ENCODE results near the gene ATP6V0E2.

ATP6V0E2 gene

GRCh38 chr7:149838224-149838991, 35.4 kb upstream of the ATP6V0E2 start, which contains the start of gene ZNF862:
TSS of gene ZNF862 (plus strand) at chr7:149838375. CDS start at chr7:149838612, 237 bp downstream.
- in situ Hi-C loops (cut with MboI; ENCODE audit: low sequenced_read_pairs) = no loop called here

- in situ Hi-C loops (cut with MboI; ENCODE audit: low sequenced_read_pairs) = no loop called here
These were observed 34.8 kb upstream of the ATP6V0E2 start for GRCh38 chr7:149838992-149839408.

GRCh38 chr7:149839933-149840332, 33.8 kb upstream of the ATP6V0E2 start:
- in situ Hi-C loops (cut with MboI; ENCODE audit: low sequenced_read_pairs) = no loop called here

GRCh38 chr7:149843566-149843965, 30.2 kb upstream of the ATP6V0E2 start:
- in situ Hi-C loops (cut with MboI; ENCODE audit: low sequenced_read_pairs) = no loop called here

GRCh38 chr7:149844445-149844844, 29.3 kb upstream of the ATP6V0E2 start:
- in situ Hi-C loops (cut with MboI; ENCODE audit: low sequenced_read_pairs) = no loop called here

GRCh38 chr7:149845257-149845980, 28.4 kb upstream of the ATP6V0E2 start:
- in situ Hi-C loops (cut with MboI; ENCODE audit: low sequenced_read_pairs) = no loop called here

DNA sequence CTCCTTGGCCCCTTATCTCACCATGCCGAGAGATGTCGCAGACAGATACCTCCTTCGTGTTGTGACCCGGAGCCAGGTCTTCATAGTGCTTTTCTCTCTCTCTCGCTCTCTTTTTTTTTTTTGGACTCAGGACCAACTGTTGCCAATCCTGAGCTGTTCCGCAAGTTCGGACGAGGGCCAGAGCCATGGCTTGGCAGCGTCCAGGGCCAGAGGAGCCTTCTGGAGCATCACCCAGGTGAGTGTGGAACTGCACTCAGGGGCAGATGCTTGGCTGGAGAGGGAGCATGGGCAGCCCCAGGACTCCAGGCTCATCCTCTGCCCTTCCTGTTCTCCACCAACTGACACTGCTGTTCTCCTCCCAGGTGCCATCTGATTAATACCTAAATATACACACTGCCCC, 27.7 kb upstream of the ATP6V0E2 start:
- in situ Hi-C loops (cut with MboI; ENCODE audit: low sequenced_read_pairs) = no loop called here

GRCh38 chr7:149846436-149847046, 27.2 kb upstream of the ATP6V0E2 start:
- in situ Hi-C loops (cut with MboI; ENCODE audit: low sequenced_read_pairs) = no loop called here

DNA sequence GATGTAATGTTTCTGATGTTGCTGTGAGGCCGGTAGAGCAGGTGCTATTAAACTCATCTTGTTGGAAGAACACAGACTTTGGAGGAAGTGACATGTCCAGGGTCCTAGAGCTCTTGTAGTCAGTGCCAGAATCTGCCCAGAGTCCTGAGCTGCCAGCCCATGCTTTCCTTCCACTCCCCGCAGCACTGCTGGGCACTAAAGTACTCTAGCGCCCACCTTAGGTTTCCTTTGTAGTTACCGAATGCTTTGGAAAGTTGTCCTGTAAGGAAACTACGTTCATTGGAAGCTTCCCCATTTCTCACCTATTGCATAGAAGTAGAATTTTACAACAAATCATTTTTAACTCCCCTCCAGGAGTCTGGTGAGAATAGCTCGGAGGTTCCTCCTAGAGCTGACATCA, 24.6 kb upstream of the ATP6V0E2 start:
- in situ Hi-C loops (cut with MboI; ENCODE audit: low sequenced_read_pairs) = no loop called here

DNA sequence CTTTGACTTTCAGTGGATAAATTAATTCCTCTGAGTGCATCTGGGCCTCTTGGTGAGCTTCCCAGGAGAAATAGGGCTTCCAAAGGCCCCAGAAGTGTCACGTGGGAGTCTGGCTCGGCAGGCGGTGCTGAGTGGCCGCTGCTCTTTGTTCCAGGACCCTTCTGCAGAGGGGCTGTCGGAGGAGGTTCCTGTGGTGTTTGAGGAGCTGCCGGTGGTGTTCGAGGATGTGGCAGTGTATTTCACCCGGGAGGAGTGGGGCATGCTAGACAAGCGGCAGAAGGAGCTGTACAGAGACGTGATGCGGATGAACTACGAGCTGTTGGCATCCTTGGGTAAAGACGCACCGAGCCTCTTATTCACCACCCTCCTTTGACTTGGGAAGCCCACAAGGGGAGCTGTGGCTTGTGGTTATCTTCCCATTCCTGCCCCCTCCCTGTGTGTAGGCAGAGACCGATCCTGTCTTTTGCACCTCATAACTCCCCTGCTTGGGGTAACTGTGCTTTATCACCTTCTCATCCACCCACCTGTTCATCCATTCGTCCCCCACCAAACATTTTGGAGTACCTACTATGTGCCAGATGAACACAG, 23.7 kb upstream of the ATP6V0E2 start:
- in situ Hi-C loops (cut with MboI; ENCODE audit: low sequenced_read_pairs) = no loop called here

- in situ Hi-C loops (cut with MboI; ENCODE audit: low sequenced_read_pairs) = no loop called here
These were observed 23.1 kb upstream of the ATP6V0E2 start for GRCh38 chr7:149850716-149851115.

DNA sequence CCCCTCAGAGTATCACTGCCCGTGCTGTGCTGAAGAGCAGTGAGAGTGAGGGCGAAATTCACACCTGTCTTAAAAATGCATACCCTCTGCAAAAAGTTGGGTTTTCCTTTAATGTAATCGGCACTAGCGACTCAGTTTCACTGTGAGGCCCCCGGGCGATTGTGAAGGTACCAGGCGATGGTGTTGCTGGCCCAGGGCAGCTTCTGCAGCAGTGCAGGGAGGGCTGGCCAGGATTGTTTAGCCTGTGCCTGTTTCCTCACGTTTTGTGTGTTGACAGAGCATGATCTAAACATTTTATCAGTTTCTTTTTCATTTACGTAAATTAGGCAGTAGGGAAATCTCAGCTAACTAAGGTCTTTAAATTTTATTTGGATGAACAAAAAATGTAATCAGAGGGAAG, 22.3 kb upstream of the ATP6V0E2 start:
- in situ Hi-C loops (cut with MboI; ENCODE audit: low sequenced_read_pairs) = no loop called here

DNA sequence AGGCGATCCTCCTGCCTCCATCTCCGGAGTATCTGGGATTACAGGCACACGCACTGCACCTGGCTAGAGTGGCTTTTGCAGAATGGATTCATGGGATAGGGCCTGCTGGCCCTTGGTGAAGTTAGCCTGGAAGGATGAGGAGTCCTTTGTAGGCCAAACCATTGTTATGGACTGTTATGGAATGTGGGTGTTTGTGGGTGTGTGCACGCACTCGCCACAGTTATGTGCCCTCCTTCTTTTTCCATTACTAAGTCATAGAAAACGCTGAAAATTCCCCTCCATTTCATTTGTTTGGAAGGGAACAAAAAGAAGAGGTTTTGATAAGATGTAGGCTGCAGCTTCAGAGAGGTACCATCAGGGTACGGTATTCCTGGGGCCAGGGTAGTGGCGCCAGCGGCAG, 20.6 kb upstream of the ATP6V0E2 start:
- in situ Hi-C loops (cut with MboI; ENCODE audit: low sequenced_read_pairs) = no loop called here

GRCh38 chr7:149854611-149855360, 19.0 kb upstream of the ATP6V0E2 start:
- in situ Hi-C loops (cut with MboI; ENCODE audit: low sequenced_read_pairs) = no loop called here

DNA sequence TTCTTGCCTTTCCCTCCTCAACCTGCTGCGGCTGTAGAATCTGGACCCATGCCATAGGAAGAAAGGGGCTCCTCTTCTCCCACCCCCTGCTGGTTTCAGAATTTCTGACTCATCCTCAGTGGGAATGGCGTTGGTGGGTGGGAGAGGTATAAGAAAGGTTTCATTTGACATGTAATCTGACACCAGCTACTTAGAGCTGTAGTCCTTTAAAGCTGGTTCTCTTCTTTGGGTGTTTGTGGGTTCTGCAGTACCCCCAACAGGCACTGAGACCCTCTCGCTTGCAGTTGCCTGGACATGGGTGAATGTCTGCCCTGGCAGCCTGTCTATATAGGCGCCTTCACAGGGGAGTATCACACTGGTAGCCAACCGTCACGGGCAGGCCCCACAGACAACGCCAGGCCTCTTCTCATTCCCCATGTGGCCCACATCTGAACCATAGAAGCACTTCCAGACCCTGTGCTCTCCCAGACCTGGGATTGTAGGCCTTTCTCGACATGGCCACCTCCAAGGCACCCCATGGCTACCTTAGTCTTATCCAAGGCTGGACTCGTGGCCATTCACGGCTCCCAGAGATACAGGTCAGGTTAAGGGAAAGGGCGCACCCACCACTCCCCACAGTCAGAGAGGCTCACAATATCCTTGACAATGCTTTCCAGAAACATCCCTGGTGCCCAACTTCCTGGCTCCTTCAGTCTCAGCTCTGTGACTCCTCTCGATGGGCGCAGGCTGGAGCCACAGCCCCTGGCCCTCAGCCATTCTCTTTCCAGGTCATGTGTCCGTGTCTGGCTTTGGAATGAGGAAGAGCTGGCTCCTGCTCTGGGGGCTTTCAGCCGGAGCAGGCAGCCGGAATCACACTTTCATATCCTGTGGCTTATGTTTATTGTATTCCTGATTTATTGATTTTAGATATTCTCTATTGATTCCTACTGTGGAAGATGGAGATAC, 18.1 kb upstream of the ATP6V0E2 start:
- in situ Hi-C loops (cut with MboI; ENCODE audit: low sequenced_read_pairs) = no loop called here

- in situ Hi-C loops (cut with MboI; ENCODE audit: low sequenced_read_pairs) = no loop called here
These were observed 17.2 kb upstream of the ATP6V0E2 start for GRCh38 chr7:149856583-149856982.

DNA sequence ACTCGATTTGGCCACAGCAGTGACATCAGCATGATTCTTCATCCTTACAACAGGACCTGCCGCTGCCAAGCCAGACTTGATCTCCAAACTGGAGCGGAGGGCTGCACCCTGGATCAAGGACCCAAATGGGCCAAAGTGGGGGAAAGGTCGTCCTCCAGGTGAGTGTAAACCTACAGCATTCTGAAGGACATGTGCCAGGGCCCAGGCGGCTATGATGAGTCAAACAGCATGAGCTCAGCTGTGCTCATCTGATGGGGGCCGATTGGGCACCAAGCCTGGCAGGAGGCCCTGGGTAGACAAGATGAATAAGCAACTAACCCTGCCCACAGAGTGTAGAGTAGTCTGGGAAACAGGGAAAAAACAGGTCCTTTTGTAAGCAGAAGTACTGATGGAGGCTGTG, 14.4 kb upstream of the ATP6V0E2 start:
- in situ Hi-C loops (cut with MboI; ENCODE audit: low sequenced_read_pairs) = no loop called here

DNA sequence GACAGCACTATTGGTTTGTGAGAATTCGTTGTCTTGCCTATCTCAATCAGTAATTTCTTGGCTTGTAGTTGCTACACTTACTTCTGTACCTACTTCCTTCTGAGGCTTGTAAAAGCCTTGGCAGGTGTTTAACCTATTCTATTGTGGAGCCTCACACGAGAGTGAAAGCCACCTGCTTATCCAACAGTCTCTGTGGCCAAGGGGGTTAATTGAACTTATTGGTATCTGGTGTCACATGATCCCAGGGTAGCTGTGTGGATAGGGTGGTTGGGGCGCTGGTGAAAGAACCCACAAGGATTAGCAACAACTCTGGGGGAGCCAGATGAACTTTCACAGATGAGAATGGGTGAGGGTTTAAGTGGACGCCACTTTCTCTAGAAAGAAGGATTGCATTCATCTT, 13.9 kb upstream of the ATP6V0E2 start:
- in situ Hi-C loops (cut with MboI; ENCODE audit: low sequenced_read_pairs) = no loop called here

GRCh38 chr7:149860821-149861727, 12.7 kb upstream of the ATP6V0E2 start:
- in situ Hi-C loops (cut with MboI; ENCODE audit: low sequenced_read_pairs) = no loop called here
